GM23338 (cell line): ENCODE data around the gene GBX1.

Source experiments
- CREB1 ChIP-seq: fragments of 250-450 bp; sonication (Bioruptor Pico); IDR thresholded peaks from 2 replicates; pipeline ENCODE4 v1.5.0; 2020; ENCODE audit warnings: low read depth, mild to moderate bottlenecking, moderate library complexity
- ETS1 ChIP-seq: IDR thresholded peaks from 2 replicates; pipeline ENCODE4 v1.6.1; 2016; ENCODE audit warnings: antibody characterized with exemption
- EZH2 ChIP-seq: fragments of 200-600 bp; sonication (generic); IDR thresholded peaks from one replicate; pipeline ENCODE4 v1.8.0; 2017; ENCODE audit warnings: antibody characterized with exemption, mild to moderate bottlenecking, low read depth; ENCODE audit not compliant: unreplicated experiment
- EZH2phosphoT487 ChIP-seq: fragments of 200-600 bp; sonication (generic); IDR thresholded peaks from one replicate; pipeline ENCODE4 v1.8.1; 2018; ENCODE audit warnings: antibody characterized with exemption; ENCODE audit not compliant: unreplicated experiment
- JUNB ChIP-seq: IDR thresholded peaks from one replicate; pipeline ENCODE4 v1.6.1; 2016; ENCODE audit warnings: antibody characterized with exemption; ENCODE audit not compliant: unreplicated experiment
- NANOG ChIP-seq: IDR thresholded peaks from 2 replicates; pipeline ENCODE4 v1.6.1; 2016; ENCODE audit warnings: antibody characterized with exemption, borderline replicate concordance
- POLR2AphosphoS5 ChIP-seq: IDR thresholded peaks from 2 replicates; pipeline ENCODE4 v1.6.1; 2016; ENCODE audit warnings: antibody characterized with exemption, low read depth
- STAT1 ChIP-seq: IDR thresholded peaks from one replicate; pipeline ENCODE4 v1.6.1; 2016; ENCODE audit warnings: antibody characterized with exemption; ENCODE audit not compliant: unreplicated experiment
- ZNF331 ChIP-seq: fragments of 250-450 bp; sonication (Bioruptor Pico); IDR thresholded peaks from 2 replicates; pipeline ENCODE4 v1.5.0; 2020; ENCODE audit warnings: low read depth, mild to moderate bottlenecking, moderate library complexity
- TF ChIP-seq, protein P1 (sequence below), 2 experiments: fragments of 200-600 bp in 1 of 2; sonication (generic) in 1 of 2; conservative IDR thresholded peaks; 2 replicates each; pipeline versions ENCODE4 v1.5.1 to v1.6.1; 2016 to 2017; ENCODE audit warnings: antibody characterized with exemption in 2 of 2, low read depth in 2 of 2, mild to moderate bottlenecking in 2 of 2, moderate library complexity in 1 of 2
- TF ChIP-seq, protein P2 (sequence below): IDR thresholded peaks from one replicate; pipeline ENCODE4 v1.6.1; 2018; ENCODE audit warnings: antibody characterized with exemption; ENCODE audit not compliant: unreplicated experiment

DNA sequence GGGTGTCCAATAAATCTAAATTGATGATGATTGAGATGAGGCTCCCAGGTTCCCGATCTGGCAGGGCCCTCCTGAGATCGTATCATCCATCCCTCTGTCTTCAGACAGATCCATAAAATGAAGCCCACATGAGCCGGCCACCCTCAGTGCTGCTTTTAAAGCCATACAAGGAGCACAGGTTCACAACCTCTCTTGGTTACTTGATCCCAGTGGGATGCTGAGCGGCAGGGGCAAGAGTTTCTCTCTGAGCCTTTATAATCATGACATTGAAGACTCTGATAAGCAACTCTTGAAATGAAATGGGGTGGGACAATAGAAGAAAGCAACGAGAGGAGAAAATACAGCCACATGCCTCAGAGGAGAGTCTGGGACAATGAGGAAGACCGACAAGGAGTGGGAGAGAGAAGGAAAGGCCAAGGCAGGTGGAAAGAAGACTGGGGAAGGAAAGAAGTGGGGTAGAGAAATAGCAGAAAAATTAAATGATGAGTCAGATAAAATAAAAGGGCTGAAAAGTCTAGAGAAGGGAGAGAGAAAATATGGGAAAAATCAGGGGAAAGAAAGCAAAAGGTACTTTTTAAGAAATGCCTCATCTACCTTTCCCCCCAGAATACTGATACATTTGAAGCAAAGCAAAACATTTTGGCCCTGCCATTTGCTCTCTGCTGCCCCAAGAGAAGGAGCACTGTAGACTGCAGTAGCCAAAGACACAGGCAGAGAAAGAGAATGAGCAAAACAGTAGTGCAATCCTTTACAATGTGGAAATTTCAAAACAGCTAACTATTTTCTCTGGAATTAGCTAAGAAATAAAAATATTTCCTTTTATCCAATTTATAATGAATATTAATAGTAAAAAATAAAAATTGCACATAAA is 14.6 kb downstream of the GBX1 start:
- TF ChIP-seq, protein P1, sequence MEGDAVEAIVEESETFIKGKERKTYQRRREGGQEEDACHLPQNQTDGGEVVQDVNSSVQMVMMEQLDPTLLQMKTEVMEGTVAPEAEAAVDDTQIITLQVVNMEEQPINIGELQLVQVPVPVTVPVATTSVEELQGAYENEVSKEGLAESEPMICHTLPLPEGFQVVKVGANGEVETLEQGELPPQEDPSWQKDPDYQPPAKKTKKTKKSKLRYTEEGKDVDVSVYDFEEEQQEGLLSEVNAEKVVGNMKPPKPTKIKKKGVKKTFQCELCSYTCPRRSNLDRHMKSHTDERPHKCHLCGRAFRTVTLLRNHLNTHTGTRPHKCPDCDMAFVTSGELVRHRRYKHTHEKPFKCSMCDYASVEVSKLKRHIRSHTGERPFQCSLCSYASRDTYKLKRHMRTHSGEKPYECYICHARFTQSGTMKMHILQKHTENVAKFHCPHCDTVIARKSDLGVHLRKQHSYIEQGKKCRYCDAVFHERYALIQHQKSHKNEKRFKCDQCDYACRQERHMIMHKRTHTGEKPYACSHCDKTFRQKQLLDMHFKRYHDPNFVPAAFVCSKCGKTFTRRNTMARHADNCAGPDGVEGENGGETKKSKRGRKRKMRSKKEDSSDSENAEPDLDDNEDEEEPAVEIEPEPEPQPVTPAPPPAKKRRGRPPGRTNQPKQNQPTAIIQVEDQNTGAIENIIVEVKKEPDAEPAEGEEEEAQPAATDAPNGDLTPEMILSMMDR (conservative IDR thresholded peaks at IDR 0.05; ENCODE audit: low read depth in 2 of 2): peak in 1 of 2 experiments; percentile 20; a peak in 2 of 4 replicates
- TF ChIP-seq POLR2AphosphoS5: no peak
- TF ChIP-seq, protein P2, sequence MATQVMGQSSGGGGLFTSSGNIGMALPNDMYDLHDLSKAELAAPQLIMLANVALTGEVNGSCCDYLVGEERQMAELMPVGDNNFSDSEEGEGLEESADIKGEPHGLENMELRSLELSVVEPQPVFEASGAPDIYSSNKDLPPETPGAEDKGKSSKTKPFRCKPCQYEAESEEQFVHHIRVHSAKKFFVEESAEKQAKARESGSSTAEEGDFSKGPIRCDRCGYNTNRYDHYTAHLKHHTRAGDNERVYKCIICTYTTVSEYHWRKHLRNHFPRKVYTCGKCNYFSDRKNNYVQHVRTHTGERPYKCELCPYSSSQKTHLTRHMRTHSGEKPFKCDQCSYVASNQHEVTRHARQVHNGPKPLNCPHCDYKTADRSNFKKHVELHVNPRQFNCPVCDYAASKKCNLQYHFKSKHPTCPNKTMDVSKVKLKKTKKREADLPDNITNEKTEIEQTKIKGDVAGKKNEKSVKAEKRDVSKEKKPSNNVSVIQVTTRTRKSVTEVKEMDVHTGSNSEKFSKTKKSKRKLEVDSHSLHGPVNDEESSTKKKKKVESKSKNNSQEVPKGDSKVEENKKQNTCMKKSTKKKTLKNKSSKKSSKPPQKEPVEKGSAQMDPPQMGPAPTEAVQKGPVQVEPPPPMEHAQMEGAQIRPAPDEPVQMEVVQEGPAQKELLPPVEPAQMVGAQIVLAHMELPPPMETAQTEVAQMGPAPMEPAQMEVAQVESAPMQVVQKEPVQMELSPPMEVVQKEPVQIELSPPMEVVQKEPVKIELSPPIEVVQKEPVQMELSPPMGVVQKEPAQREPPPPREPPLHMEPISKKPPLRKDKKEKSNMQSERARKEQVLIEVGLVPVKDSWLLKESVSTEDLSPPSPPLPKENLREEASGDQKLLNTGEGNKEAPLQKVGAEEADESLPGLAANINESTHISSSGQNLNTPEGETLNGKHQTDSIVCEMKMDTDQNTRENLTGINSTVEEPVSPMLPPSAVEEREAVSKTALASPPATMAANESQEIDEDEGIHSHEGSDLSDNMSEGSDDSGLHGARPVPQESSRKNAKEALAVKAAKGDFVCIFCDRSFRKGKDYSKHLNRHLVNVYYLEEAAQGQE: no peak
- no peak for TF ChIP-seq CREB1 (CRISPR knock-in tag)
- no peak for TF ChIP-seq ETS1
- TF ChIP-seq EZH2: no peak
- no peak for TF ChIP-seq EZH2phosphoT487
- TF ChIP-seq NANOG: no peak
- no peak for TF ChIP-seq JUNB
- no peak for TF ChIP-seq ZNF331 (CRISPR knock-in tag)
- TF ChIP-seq STAT1: no peak
